HAP-1 (cell line): Measurements from ENCODE around the gene TMEM204.

Source experiments
- DNase-seq, 2 experiments: peaks; one replicate each; pipeline ENCODE4 v3.0.0-alpha.2; 2016 to 2020; ENCODE audit warnings: low spot score in 2 of 2
- H3K27me3 ChIP-seq: fragments of 250-450 bp; sonication (Bioruptor Pico); 2 replicates; pipeline ENCODE4 v1.5.1; 2020; ENCODE audit warnings: low read depth, mild to moderate bottlenecking, moderate library complexity
- H3K36me3 ChIP-seq: fragments of 250-450 bp; sonication (Bioruptor Pico); replicated peaks from 2 replicates; pipeline ENCODE4 v1.5.1; 2020; ENCODE audit warnings: mild to moderate bottlenecking
- H3K4me1 ChIP-seq: fragments of 250-450 bp; sonication (Bioruptor Pico); 2 replicates; pipeline ENCODE4 v1.5.1; 2020; ENCODE audit warnings: mild to moderate bottlenecking
- H3K4me3 ChIP-seq: fragments of 250-450 bp; sonication (Bioruptor Pico); 2 replicates; pipeline ENCODE4 v1.5.1; 2020; ENCODE audit warnings: mild to moderate bottlenecking, moderate library complexity
- H3K9me3 ChIP-seq: fragments of 250-450 bp; sonication (Bioruptor Pico); 2 replicates; pipeline ENCODE4 v1.5.1; 2020; ENCODE audit warnings: mild to moderate bottlenecking, moderate library complexity
- in situ Hi-C: fragments of 300-500 bp; cut with MboI; formaldehyde crosslinking; loops from 3 replicates; pipeline ENCODE4 v1.14.3; 2020; ENCODE audit warnings: low sequenced_read_pairs, inconsistent platforms, mixed read lengths

Gene TMEM204

GRCh38 chr16:1557576-1557975 lies 24.1 kb downstream of the TMEM204 start:
- H3K9me3 ChIP-seq: no peaks in the 10 kb centered on the region
- H3K4me1 ChIP-seq: peaks cover 14% of the 10 kb centered on the region
- DNase-seq: no peak
- no peak overlapping the region for H3K4me3 ChIP-seq
- H3K27me3 ChIP-seq: no peaks in the 10 kb centered on the region
- in situ Hi-C loops: no loop called here
- H3K36me3 ChIP-seq: no peaks in the 10 kb centered on the region

DNA sequence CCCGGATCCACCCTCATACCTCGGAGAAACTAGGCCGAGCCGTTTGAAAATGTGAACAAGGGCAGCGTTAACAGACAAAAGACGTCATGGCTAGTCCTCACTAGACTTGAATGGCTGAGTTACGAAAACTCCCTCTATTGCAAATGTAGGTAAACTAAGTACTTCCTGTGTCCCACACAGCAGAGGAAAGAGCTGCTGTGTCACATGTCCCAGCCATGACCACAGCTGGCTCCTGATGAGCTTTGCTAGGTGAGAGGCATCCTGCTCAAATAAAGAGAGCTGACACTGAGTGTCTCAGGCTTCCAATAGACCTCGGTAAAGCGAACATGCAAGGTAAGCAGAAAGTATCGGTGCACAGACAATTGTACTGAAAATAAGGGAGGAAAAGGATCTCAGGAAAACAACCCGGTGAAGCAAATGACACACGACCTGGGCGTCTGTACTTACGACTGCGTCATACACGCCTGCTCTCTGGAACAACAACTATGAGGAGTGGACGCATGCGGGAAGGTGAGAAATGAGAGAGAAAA lies 26.0 kb downstream of the TMEM204 start:
- Histone ChIP-seq H3K27me3 (no peaks in the 10 kb centered on the region), H3K9me3 (no peaks in the 10 kb centered on the region), H3K4me3 (no peak overlapping the region), H3K36me3 (no peaks in the 10 kb centered on the region), H3K4me1 (peaks cover 14% of the 10 kb centered on the region)
- in situ Hi-C loops: no loop called here
- DNase-seq: no peak

DNA sequence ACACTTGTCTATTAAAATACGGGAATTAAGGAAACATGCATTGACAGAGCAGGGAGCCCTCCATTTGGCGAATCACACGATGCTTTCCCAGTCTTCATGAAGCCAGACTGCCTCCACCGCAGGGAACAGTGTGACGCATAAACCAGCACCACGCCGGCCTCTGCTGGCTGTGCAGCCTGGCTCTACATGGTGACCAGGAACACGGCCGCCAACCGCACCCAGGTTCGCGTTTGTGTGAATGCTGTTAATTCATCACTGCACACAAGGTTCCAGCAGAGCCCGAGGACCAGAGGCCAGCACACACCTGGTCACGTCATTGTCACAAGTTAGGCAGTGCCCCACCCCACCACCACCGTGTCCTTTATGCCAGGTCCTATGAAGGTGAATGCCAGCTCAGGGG lies 26.7 kb downstream of the TMEM204 start:
- in situ Hi-C loops: no loop called here

GRCh38 chr16:1560866-1561265 lies 27.4 kb downstream of the TMEM204 start:
- H3K27me3 ChIP-seq: no peaks in the 10 kb centered on the region
- no peaks in the 10 kb centered on the region for H3K36me3 ChIP-seq
- H3K9me3 ChIP-seq: no peaks in the 10 kb centered on the region
- in situ Hi-C loops: no loop called here
- peaks cover 14% of the 10 kb centered on the region for H3K4me1 ChIP-seq
- DNase-seq: no peak
- no peak overlapping the region for H3K4me3 ChIP-seq

More for the DNA sequence above, 26.7 kb downstream of the TMEM204 start:
- Histone ChIP-seq H3K36me3 (no peaks in the 10 kb centered on the region), H3K4me1 (peaks cover 14% of the 10 kb centered on the region), H3K27me3 (no peaks in the 10 kb centered on the region), H3K9me3 (no peaks in the 10 kb centered on the region), H3K4me3 (no peak overlapping the region)
- DNase-seq: no peak

DNA sequence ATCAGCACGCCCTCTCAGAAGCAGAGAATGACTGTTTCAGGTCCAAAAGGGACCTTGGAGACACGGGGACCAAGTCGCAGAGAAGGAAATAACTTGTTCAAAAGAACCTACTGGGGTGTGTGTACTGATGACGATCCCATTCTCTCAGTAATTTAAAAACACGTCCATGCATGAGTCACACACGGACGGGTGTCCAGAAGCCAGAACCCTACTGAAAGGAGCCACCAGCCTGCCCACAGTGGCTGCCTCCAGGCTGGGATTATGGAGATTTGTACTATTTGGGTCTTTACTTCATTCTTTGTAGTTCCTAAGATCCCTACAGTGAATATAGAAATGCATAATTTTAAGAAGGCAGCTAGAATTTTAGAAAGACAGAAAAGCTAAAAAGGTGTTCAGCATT lies 27.8 kb downstream of the TMEM204 start:
- peak; percentile 71 to 75 for DNase-seq
- peaks cover 14% of the 10 kb centered on the region for H3K4me1 ChIP-seq
- no peaks in the 10 kb centered on the region for H3K9me3 ChIP-seq
- no peaks in the 10 kb centered on the region for H3K27me3 ChIP-seq
- in situ Hi-C loops: no loop called here
- no peaks in the 10 kb centered on the region for H3K36me3 ChIP-seq
- no peak overlapping the region for H3K4me3 ChIP-seq

DNA sequence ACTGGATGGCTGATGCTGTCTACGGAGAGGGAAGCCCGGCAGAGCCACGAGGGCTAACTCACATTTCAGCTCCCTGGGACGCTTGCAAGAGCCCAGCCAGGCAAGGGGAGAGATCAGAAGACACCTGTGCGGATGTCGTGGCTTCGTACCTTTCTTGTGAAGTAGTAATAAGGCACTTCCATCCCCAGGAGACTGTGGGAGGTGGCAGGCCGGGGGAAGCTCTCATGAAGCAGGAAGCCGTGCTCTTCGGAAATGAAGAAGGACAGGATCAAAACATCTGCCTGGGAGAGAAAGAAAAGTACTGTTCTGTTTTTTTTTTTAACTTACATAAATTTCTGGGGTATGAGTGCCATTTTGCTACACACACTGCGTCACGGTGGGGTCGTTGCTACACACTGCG lies 28.4 kb downstream of the TMEM204 start:
- in situ Hi-C loops: no loop called here
- Histone ChIP-seq H3K27me3 (no peaks in the 10 kb centered on the region), H3K4me3 (no peak overlapping the region), H3K4me1 (peaks cover 14% of the 10 kb centered on the region), H3K9me3 (no peaks in the 10 kb centered on the region), H3K36me3 (no peaks in the 10 kb centered on the region)
- no peak for DNase-seq

GRCh38 chr16:1563786-1564185 lies 30.3 kb downstream of the TMEM204 start:
- in situ Hi-C loops: no loop called here
- H3K9me3 ChIP-seq: no peaks in the 10 kb centered on the region
- no peak for DNase-seq
- no peaks in the 10 kb centered on the region for H3K27me3 ChIP-seq
- no peak overlapping the region for H3K4me3 ChIP-seq
- peaks cover 14% of the 10 kb centered on the region for H3K4me1 ChIP-seq
- H3K36me3 ChIP-seq: no peaks in the 10 kb centered on the region

GRCh38 chr16:1564325-1564724 lies 30.9 kb downstream of the TMEM204 start:
- in situ Hi-C loops: no loop called here
- peaks cover 14% of the 10 kb centered on the region for H3K4me1 ChIP-seq

DNA sequence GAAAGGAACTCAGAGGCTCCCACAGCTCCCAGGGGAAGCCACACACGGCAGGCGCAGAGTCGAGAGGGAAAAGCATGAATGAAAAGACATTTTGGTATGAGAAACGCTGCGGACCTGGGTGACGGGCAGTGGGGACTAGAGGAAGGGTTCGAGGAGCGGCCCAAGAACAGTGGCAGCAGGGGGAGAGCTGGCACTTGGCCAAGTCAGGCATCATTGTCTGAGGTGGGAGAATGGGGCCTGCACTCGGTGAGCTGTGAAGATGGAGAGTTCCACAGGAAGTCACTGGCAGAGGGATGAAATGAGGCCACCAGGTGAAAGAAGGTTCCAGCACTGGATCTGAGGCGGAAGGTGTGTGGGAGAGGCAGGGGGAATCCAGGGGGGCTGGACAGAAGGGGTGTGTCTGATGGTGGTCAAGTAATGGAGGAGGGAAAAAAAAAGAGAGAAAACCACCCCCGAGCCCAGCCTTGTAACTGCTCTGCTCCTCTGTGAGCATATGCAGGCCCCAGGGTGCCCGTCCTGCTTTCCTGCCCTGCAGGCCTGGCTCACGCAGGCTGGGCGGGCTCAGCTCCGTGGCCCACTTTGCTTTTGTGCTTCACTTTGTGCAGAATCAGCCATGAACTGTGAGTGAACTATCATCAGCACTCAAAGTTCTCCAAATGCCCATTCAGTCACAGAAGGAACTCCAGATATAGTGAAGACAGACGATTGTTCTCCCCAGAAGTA lies 31.8 kb downstream of the TMEM204 start:
- Histone ChIP-seq H3K4me3 (no peak overlapping the region), H3K9me3 (no peaks in the 10 kb centered on the region), H3K27me3 (no peaks in the 10 kb centered on the region), H3K4me1 (peaks cover 14% of the 10 kb centered on the region), H3K36me3 (no peaks in the 10 kb centered on the region)
- DNase-seq: no peak
- in situ Hi-C loops: no loop called here

More at GRCh38 chr16:1564325-1564724, 30.9 kb downstream of the TMEM204 start:
- DNase-seq: no peak
- Histone ChIP-seq H3K4me3 (no peak overlapping the region), H3K36me3 (no peaks in the 10 kb centered on the region), H3K9me3 (no peaks in the 10 kb centered on the region), H3K27me3 (no peaks in the 10 kb centered on the region)

DNA sequence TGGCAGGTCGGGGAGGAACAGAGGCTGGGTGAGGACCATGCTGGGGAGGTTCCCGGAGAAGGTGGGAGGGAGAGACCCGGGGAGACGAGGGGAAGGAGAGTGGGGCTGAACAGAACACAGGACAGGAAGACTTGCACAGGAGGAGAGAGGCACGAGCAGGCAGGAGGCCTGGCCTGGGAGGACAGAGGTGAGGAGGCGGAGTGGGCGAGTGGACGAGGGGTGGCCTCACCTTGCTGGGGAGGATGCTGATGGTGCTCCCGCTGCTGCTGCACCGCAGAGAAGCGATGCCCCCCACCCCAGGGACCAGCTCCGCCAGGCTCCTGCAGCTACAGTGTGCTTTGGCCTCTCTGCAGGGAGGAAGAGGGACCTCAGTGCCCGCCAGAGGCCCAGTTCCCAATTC lies 34.5 kb downstream of the TMEM204 start:
- DNase-seq: no peak
- in situ Hi-C loops: no loop called here

GRCh38 chr16:1571012-1571671 lies 37.7 kb downstream of the TMEM204 start:
- DNase-seq: no peak
- Histone ChIP-seq H3K36me3 (no peaks in the 10 kb centered on the region), H3K4me3 (no peak overlapping the region), H3K4me1 (no peaks in the 10 kb centered on the region), H3K9me3 (no peaks in the 10 kb centered on the region), H3K27me3 (no peaks in the 10 kb centered on the region)
- in situ Hi-C loops: no loop called here

More for the DNA sequence above, 34.5 kb downstream of the TMEM204 start:
- H3K36me3 ChIP-seq: no peaks in the 10 kb centered on the region
- no peaks in the 10 kb centered on the region for H3K27me3 ChIP-seq
- H3K4me1 ChIP-seq: no peaks in the 10 kb centered on the region
- no peak overlapping the region for H3K4me3 ChIP-seq
- no peaks in the 10 kb centered on the region for H3K9me3 ChIP-seq

- no peaks in the 10 kb centered on the region for H3K4me1 ChIP-seq
- no peaks in the 10 kb centered on the region for H3K27me3 ChIP-seq
- no peak overlapping the region for H3K4me3 ChIP-seq
- DNase-seq: no peak
- in situ Hi-C loops: no loop called here
- no peaks in the 10 kb centered on the region for H3K9me3 ChIP-seq
- no peaks in the 10 kb centered on the region for H3K36me3 ChIP-seq
Measured at GRCh38 chr16:1572673-1573072, 39.2 kb downstream of the TMEM204 start.

- in situ Hi-C loops: no loop called here
- H3K4me3 ChIP-seq: no peak overlapping the region
- H3K27me3 ChIP-seq: no peaks in the 10 kb centered on the region
- no peak for DNase-seq
- no peaks in the 10 kb centered on the region for H3K36me3 ChIP-seq
- H3K4me1 ChIP-seq: no peaks in the 10 kb centered on the region
- no peaks in the 10 kb centered on the region for H3K9me3 ChIP-seq
Measured at GRCh38 chr16:1573301-1573700, 39.8 kb downstream of the TMEM204 start.

GRCh38 chr16:1575578-1575977 lies 42.1 kb downstream of the TMEM204 start:
- no peaks in the 10 kb centered on the region for H3K36me3 ChIP-seq
- in situ Hi-C loops: no loop called here

More at GRCh38 chr16:1575578-1575977, 42.1 kb downstream of the TMEM204 start:
- Histone ChIP-seq H3K4me1 (no peaks in the 10 kb centered on the region), H3K9me3 (no peaks in the 10 kb centered on the region), H3K4me3 (no peak overlapping the region), H3K27me3 (no peaks in the 10 kb centered on the region)
- DNase-seq: no peak
